ENCODE measurements around the gene KLHL22.

- no peak for TF ChIP-seq POLR2A (IDR thresholded peaks at IDR 0.05; ENCODE audit: low read depth, low read length)
- no peak for TF ChIP-seq CTCF (conservative IDR thresholded peaks at IDR 0.05; ENCODE audit: low read depth, low read length)
- TF ChIP-seq MAFK (IDR thresholded peaks at IDR 0.05; ENCODE audit: low read depth, low read length) = no peak
- TF ChIP-seq BHLHE40 (IDR thresholded peaks at IDR 0.05; ENCODE audit: low read depth, low read length) = no peak
- no peak for TF ChIP-seq CEBPB (IDR thresholded peaks at IDR 0.05; ENCODE audit: low read depth, low read length)
- TF ChIP-seq RAD21 (IDR thresholded peaks at IDR 0.05; ENCODE audit: low read length) = no peak
- no peak for TF ChIP-seq NFE2L2 (IDR thresholded peaks at IDR 0.05; ENCODE audit: low read depth, low read length)
- TF ChIP-seq USF2 (IDR thresholded peaks at IDR 0.05; ENCODE audit: low read depth, low read length) = no peak
- no peak for TF ChIP-seq CHD1 (IDR thresholded peaks at IDR 0.05; ENCODE audit: low read depth, low read length)
- TF ChIP-seq RFX5 (IDR thresholded peaks at IDR 0.05; ENCODE audit: low read depth, low read length) = no peak
Measured at GRCh38 chr22:20428496-20429253, 66.9 kb downstream of the KLHL22 start.

All from IMR-90 (cell line).